ENCODE results near the gene SMIM10.

Gene SMIM10

GRCh38 chrX:134975516-134975915 is 15.3 kb upstream of the SMIM10 start:
- H3K36me3 ChIP-seq (ENCODE audit: insufficient read depth), result no peaks in the 10 kb centered on the region
- no peaks in the 10 kb centered on the region for H3K79me2 ChIP-seq (ENCODE audit: insufficient read depth, low read depth)
- no peaks in the 10 kb centered on the region for H3K27me3 ChIP-seq (ENCODE audit: insufficient read depth, low read depth)
- no peak overlapping the region for H3K4me2 ChIP-seq
- TF ChIP-seq CTCF (conservative IDR thresholded peaks at IDR 0.05; ENCODE audit: low read depth, low read length), result no peak
- H3K4me3 ChIP-seq (IDR thresholded peaks at IDR 0.05; ENCODE audit: insufficient read depth, low read depth, low read length), result no peak overlapping the region
- no peak overlapping the region for H3K27ac ChIP-seq
- no peak overlapping the region for H3K9ac ChIP-seq
- H3K4me1 ChIP-seq (ENCODE audit: low read depth, poor library complexity, severe bottlenecking), result no peaks in the 10 kb centered on the region
- no peaks in the 10 kb centered on the region for H4K20me1 ChIP-seq (ENCODE audit: insufficient read depth)
- H2AFZ ChIP-seq (ENCODE audit: low read depth), result no peak overlapping the region

- Histone ChIP-seq H3K79me2 (ENCODE audit: insufficient read depth, low read depth) (no peaks in the 10 kb centered on the region), H3K4me2 (no peak overlapping the region), H2AFZ (ENCODE audit: low read depth) (no peak overlapping the region), H3K27me3 (ENCODE audit: insufficient read depth, low read depth) (no peaks in the 10 kb centered on the region), H3K36me3 (ENCODE audit: insufficient read depth) (no peaks in the 10 kb centered on the region), H3K4me1 (ENCODE audit: low read depth, poor library complexity, severe bottlenecking) (peaks cover 26% of the 10 kb centered on the region), H3K9ac (no peak overlapping the region), H3K4me3 (IDR thresholded peaks at IDR 0.05; ENCODE audit: insufficient read depth, low read depth, low read length) (no peak overlapping the region), H4K20me1 (ENCODE audit: insufficient read depth) (no peaks in the 10 kb centered on the region), H3K27ac (no peak overlapping the region)
- no peak for TF ChIP-seq CTCF (conservative IDR thresholded peaks at IDR 0.05; ENCODE audit: low read depth, low read length)
Measured at GRCh38 chrX:134981910-134982309, 8.9 kb upstream of the SMIM10 start.

GRCh38 chrX:134982748-134983147 is 8.0 kb upstream of the SMIM10 start:
- Histone ChIP-seq H3K4me3 (IDR thresholded peaks at IDR 0.05; ENCODE audit: insufficient read depth, low read depth, low read length) (no peak overlapping the region), H3K36me3 (ENCODE audit: insufficient read depth) (no peaks in the 10 kb centered on the region), H3K27me3 (ENCODE audit: insufficient read depth, low read depth) (no peaks in the 10 kb centered on the region), H3K4me1 (ENCODE audit: low read depth, poor library complexity, severe bottlenecking) (peaks cover 26% of the 10 kb centered on the region), H3K9ac (no peak overlapping the region), H3K79me2 (ENCODE audit: insufficient read depth, low read depth) (no peaks in the 10 kb centered on the region), H3K4me2 (no peak overlapping the region), H4K20me1 (ENCODE audit: insufficient read depth) (no peaks in the 10 kb centered on the region), H2AFZ (ENCODE audit: low read depth) (no peak overlapping the region), H3K27ac (no peak overlapping the region)
- no peak for TF ChIP-seq CTCF (conservative IDR thresholded peaks at IDR 0.05; ENCODE audit: low read depth, low read length)

GRCh38 chrX:134985479-134985878 is 5.3 kb upstream of the SMIM10 start:
- Histone ChIP-seq H3K9ac (no peak overlapping the region), H4K20me1 (ENCODE audit: insufficient read depth) (no peaks in the 10 kb centered on the region), H3K4me3 (IDR thresholded peaks at IDR 0.05; ENCODE audit: insufficient read depth, low read depth, low read length) (no peak overlapping the region), H3K4me1 (ENCODE audit: low read depth, poor library complexity, severe bottlenecking) (peaks cover 26% of the 10 kb centered on the region), H3K4me2 (peak overlapping the region; percentile 56), H3K27me3 (ENCODE audit: insufficient read depth, low read depth) (no peaks in the 10 kb centered on the region), H3K36me3 (ENCODE audit: insufficient read depth) (no peaks in the 10 kb centered on the region), H2AFZ (ENCODE audit: low read depth) (peak overlapping the region; percentile 10; the same call in 1 of the 2 replicates), H3K27ac (peak overlapping the region; percentile 20; the same call in 1 of the 2 replicates), H3K79me2 (ENCODE audit: insufficient read depth, low read depth) (no peaks in the 10 kb centered on the region)
- no peak for TF ChIP-seq CTCF (conservative IDR thresholded peaks at IDR 0.05; ENCODE audit: low read depth, low read length)

- Histone ChIP-seq H3K36me3 (ENCODE audit: insufficient read depth) (no peaks in the 10 kb centered on the region), H3K4me2 (no peak overlapping the region), H3K27ac (no peak overlapping the region), H3K9ac (no peak overlapping the region), H3K79me2 (ENCODE audit: insufficient read depth, low read depth) (no peaks in the 10 kb centered on the region), H4K20me1 (ENCODE audit: insufficient read depth) (no peaks in the 10 kb centered on the region), H2AFZ (ENCODE audit: low read depth) (no peak overlapping the region), H3K4me1 (ENCODE audit: low read depth, poor library complexity, severe bottlenecking) (peaks cover 9% of the 10 kb centered on the region), H3K4me3 (IDR thresholded peaks at IDR 0.05; ENCODE audit: insufficient read depth, low read depth, low read length) (no peak overlapping the region), H3K27me3 (ENCODE audit: insufficient read depth, low read depth) (no peaks in the 10 kb centered on the region)
- TF ChIP-seq CTCF (conservative IDR thresholded peaks at IDR 0.05; ENCODE audit: low read depth, low read length), result no peak
Measured at GRCh38 chrX:134990475-134990800, 353 bp upstream of the SMIM10 start.

Measured in KMS-11 (cell line).